Measurements from ENCODE around the gene CCL21. TPM values are rescaled to one million over a fixed set of nuclear protein-coding genes. Genes with fewer than 3 reads are reported as not detected.

CCL21 gene
- total RNA-seq, 4 donors from 2014 or later, result 6.5 to 207 (median 110) TPM

DNA sequence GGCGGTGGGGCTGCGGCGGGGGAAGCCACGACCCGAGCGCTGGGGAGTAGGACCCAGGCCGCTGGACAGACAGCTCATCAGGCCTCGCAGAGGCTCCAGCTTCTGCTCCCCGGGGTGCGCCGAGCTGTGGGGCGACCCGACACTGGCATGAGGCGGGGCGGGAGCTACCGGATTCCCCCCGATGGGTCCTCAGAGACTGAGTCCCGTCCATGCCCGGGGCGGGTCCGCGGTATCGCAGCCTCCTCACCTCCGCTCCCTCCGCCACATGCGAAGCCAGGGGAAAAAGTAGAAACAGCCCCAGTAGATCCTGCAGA, 44.9 kb downstream of the CCL21 start:
- Histone ChIP-seq H3K36me3 (peaks cover 0 to 43% of the 10 kb centered on the region in 2 donors), H3K4me1 (peaks cover 0 to 43% (median 13%) of the 10 kb centered on the region in 3 donors), H3K27me3 (no peaks in the 10 kb centered on the region), H3K27ac (peak overlapping the region; percentile 41 to 100 (median 99)), H3K4me3 (peak overlapping the region; percentile 85 to 93), H3K9me3 (peaks cover 0 to 7% (median 0%) of the 10 kb centered on the region in 3 donors)
- TF ChIP-seq EP300 (IDR thresholded peaks at IDR 0.05), result no peak
- TF ChIP-seq, protein P1, sequence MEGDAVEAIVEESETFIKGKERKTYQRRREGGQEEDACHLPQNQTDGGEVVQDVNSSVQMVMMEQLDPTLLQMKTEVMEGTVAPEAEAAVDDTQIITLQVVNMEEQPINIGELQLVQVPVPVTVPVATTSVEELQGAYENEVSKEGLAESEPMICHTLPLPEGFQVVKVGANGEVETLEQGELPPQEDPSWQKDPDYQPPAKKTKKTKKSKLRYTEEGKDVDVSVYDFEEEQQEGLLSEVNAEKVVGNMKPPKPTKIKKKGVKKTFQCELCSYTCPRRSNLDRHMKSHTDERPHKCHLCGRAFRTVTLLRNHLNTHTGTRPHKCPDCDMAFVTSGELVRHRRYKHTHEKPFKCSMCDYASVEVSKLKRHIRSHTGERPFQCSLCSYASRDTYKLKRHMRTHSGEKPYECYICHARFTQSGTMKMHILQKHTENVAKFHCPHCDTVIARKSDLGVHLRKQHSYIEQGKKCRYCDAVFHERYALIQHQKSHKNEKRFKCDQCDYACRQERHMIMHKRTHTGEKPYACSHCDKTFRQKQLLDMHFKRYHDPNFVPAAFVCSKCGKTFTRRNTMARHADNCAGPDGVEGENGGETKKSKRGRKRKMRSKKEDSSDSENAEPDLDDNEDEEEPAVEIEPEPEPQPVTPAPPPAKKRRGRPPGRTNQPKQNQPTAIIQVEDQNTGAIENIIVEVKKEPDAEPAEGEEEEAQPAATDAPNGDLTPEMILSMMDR (IDR thresholded peaks at IDR 0.05), result peak in 1 of 4 experiments; percentile 49
- ATAC-seq, result peak; percentile 14
- no CpG with 5 or more reads among the region's 26 CpGs for WGBS, 2 donors (ENCODE audit: low coverage in 1 of 2)

DNA sequence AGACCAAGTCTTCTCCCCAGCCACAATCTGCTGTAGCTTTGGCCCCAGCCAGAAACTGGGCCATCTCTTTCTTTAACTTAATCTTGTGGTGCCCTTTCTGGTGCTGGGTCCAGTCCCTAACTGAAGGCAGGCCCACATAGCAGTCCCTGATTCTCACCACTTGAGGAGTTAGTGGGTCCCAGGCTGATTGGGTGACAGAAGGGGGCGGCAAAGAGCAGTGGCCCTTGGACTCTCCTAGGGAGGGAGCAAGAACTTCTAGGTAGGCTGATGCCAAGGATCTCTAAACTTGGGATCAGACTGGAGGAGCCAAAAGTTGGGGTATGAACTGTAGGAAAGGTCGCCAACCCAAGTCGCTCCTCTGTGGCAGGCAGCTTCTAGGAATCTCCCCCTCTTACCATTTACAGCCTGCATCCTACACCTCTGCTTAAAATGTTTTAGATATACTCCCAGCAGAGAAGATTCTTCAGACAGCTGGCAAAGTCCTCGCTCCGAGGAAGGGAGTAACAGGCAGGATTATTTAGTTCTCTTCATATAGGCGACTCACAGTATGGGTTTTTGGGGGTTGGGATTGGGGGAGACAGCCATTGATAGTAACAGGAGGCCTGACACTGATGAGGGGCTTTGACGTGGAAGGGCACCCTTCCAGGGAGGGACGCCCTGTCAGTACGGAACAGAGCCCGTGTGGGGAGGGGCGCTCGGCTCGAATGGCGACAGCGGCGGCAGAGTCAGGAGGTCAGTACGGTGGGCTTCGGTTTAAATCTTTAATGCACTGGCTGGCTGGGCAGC, 45.5 kb downstream of the CCL21 start:
- peaks cover 0 to 43% (median 13%) of the 10 kb centered on the region in 3 donors for H3K4me1 ChIP-seq
- H3K27me3 ChIP-seq, result no peaks in the 10 kb centered on the region
- TF ChIP-seq, protein P1 (IDR thresholded peaks at IDR 0.05), result peak in 3 of 4 experiments; percentile 79 to 87 (median 82)
- TF ChIP-seq POLR2A (IDR thresholded peaks at IDR 0.05) (no peak), POLR2AphosphoS5 (IDR thresholded peaks at IDR 0.05) (peak; percentile 13)
- peak; percentile 39 for ATAC-seq
- H3K4me3 ChIP-seq, result peak overlapping the region; percentile 85 to 93
- H3K9me3 ChIP-seq, result peaks cover 0 to 3% (median 0%) of the 10 kb centered on the region in 3 donors
- H3K36me3 ChIP-seq, result peaks cover 0 to 43% of the 10 kb centered on the region in 2 donors
- WGBS, 2 donors (ENCODE audit: low coverage in 1 of 2), result 10 to 27% methylated on average over 3 to 15 of the region's 18 CpGs
- H3K27ac ChIP-seq, result peak overlapping the region; percentile 41 to 100 (median 99)

DNA sequence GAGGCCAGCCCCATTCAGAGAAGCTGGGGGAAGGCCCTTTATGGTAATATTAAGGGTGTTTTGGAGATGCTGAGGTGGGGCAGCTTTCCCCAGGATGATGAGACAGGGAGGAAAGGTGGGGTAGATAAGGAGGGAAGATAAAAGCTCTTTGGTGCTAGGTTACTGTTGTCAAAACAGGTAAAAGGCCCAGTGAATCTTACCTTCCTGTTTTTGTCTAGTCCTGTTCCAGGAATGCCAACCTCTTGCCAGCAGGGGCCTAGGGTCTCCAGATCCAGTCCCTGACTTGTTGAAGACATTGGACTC, 46.7 kb downstream of the CCL21 start:
- TF ChIP-seq EP300 (IDR thresholded peaks at IDR 0.05) (no peak), POLR2AphosphoS5 (IDR thresholded peaks at IDR 0.05) (no peak), POLR2A (IDR thresholded peaks at IDR 0.05) (no peak)
- TF ChIP-seq, protein P1 (IDR thresholded peaks at IDR 0.05), result no peak
- peaks cover 0 to 46% of the 10 kb centered on the region in 2 donors for H3K36me3 ChIP-seq
- no peaks in the 10 kb centered on the region for H3K9me3 ChIP-seq
- H3K27ac ChIP-seq, result peak overlapping the region in 2 of 4 donors; percentile 99 to 100
- ATAC-seq, result no peak
- no peak overlapping the region for H3K4me3 ChIP-seq
- no peaks in the 10 kb centered on the region for H3K27me3 ChIP-seq
- peaks cover 0 to 40% (median 13%) of the 10 kb centered on the region in 3 donors for H3K4me1 ChIP-seq

DNA sequence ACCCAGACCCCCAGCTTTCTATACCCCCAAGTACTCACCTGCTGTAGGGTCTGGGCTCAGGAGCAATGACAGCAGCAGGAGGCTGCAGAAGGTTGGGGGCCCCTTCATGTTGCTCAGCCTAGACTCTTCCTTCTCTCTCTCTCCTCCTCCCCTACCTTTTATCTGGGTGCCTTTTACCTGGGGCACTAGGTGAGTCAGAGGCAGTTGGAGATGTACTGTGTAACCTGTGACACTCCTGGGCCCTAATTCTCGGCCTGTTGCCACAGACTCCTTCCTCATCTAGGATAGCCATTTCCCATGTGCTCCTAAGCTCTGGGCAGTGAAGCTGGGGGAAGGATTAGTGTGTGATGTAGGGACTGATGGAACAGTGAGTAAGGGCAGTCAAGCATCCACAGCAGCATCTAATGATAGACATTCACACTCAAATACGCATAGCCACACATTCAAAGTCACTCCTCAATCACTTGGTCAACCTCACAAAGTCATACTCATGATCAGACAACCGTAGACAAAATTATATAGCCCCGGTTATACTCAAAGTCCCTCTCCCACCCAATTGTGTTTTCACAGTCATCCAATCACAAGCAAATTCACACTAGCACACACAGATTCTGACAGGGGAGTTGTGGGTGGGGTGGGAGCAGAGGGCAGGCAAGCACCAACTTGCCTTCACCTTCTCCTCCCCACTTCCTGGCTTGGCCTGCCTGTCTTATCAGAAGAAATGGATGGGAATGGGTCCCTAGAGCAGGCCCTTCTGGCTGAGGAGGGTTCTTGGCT, 47.2 kb downstream of the CCL21 start, which contains the start of gene CCL27:
CCL27 (minus strand) TSS at position 132 of the 777 bp plus-strand sequence; CDS start at position 108, 24 bp downstream.
- TF ChIP-seq, protein P1 (IDR thresholded peaks at IDR 0.05), result no peak
- TF ChIP-seq EP300 (IDR thresholded peaks at IDR 0.05), result no peak
- TF ChIP-seq POLR2AphosphoS5 (IDR thresholded peaks at IDR 0.05), result no peak
- TF ChIP-seq POLR2A (IDR thresholded peaks at IDR 0.05), result no peak
- Histone ChIP-seq H3K9me3 (no peaks in the 10 kb centered on the region), H3K27me3 (no peaks in the 10 kb centered on the region), H3K27ac (peak within 1 kb of the TSS in 2 of 4 donors; percentile 99 to 100), H3K36me3 (peaks cover 0 to 44% of the 10 kb centered on the region in 2 donors), H3K4me1 (peaks cover 0 to 35% (median 13%) of the 10 kb centered on the region in 3 donors), H3K4me3 (no peak within 1 kb of the TSS)
- WGBS, 2 donors (ENCODE audit: low coverage in 1 of 2), result 89 to 90% methylated on average over 1 to 3 of the region's 4 CpGs
- ATAC-seq, result no peak
